GM10266 (cell line): Measurements from ENCODE around the gene SERPINA5.

Source experiments
- DNase-seq: peaks from one replicate; pipeline ENCODE4 v3.0.0; 2012; ENCODE audit errors: extremely low spot score
- CTCF ChIP-seq: IDR thresholded peaks from 2 replicates; pipeline ENCODE4 v1.5.1; 2012; ENCODE audit warnings: mild to moderate bottlenecking, low read depth; ENCODE audit not compliant: control insufficient read depth, insufficient read depth; ENCODE audit errors: missing control alignments

The SERPINA5 gene

GRCh38 chr14:94562022-94562421 is 19.2 kb upstream of the SERPINA5 start:
- no peak for TF ChIP-seq CTCF
- no peak for DNase-seq

GRCh38 chr14:94562941-94563883 is 18.0 kb upstream of the SERPINA5 start:
- DNase-seq: no peak
- no peak for TF ChIP-seq CTCF

- DNase-seq: no peak
- TF ChIP-seq CTCF: no peak
These were observed 16.8 kb upstream of the SERPINA5 start for GRCh38 chr14:94564381-94564780.

- DNase-seq: no peak
- TF ChIP-seq CTCF: no peak
These were observed 13.0 kb upstream of the SERPINA5 start for GRCh38 chr14:94568186-94568585.

- TF ChIP-seq CTCF: no peak
- no peak for DNase-seq
These were observed 11.7 kb upstream of the SERPINA5 start for GRCh38 chr14:94569381-94570001.

- TF ChIP-seq CTCF: no peak
- DNase-seq: no peak
These were observed 11.2 kb upstream of the SERPINA5 start for GRCh38 chr14:94570002-94570400.

- DNase-seq: no peak
- TF ChIP-seq CTCF: no peak
These were observed 10.8 kb upstream of the SERPINA5 start for GRCh38 chr14:94570440-94570839.
